Stimulated activated CD8-positive, alpha-beta memory T cell treated with anti-CD3 and anti-CD28 coated beads, Interleukin-7, amount 100 ng/mL, for 4 hours (primary cell): ENCODE data around the gene SIGLEC9.
"Not testable (repeated sequence)": the region's sequence is repeated elsewhere in the genome, so short reads cannot be mapped to it uniquely, and the experiment has no call there.

Experiments
- DNase-seq, 2 donors: peaks; one replicate each; pipeline ENCODE4 v3.0.0-alpha.2; 2020; ENCODE audit warnings: low read depth in 2 of 2

Gene SIGLEC9

GRCh38 chr19:51123381-51123800 is 1.3 kb upstream of the SIGLEC9 start:
- DNase-seq: peak in 1 of 2 donors; percentile 41

GRCh38 chr19:51123802-51124201 is 904 bp upstream of the SIGLEC9 start:
- DNase-seq: no peak

- no peak for DNase-seq
These were observed 490 bp upstream of the SIGLEC9 start for GRCh38 chr19:51124216-51124615.

- DNase-seq: no peak
These were observed 842 bp downstream of the SIGLEC9 start for GRCh38 chr19:51125421-51126075.

- no peak for DNase-seq
These were observed 2.3 kb downstream of the SIGLEC9 start for GRCh38 chr19:51127032-51127431.

- no peak for DNase-seq
These were observed 3.0 kb downstream of the SIGLEC9 start for GRCh38 chr19:51127755-51128154.

GRCh38 chr19:51128227-51128626 is 3.5 kb downstream of the SIGLEC9 start:
- DNase-seq: no peak

GRCh38 chr19:51129716-51130115 is 5.0 kb downstream of the SIGLEC9 start:
- no peak for DNase-seq

GRCh38 chr19:51131780-51132680 is 7.3 kb downstream of the SIGLEC9 start:
- DNase-seq: peak in 1 of 2 donors; percentile 22

- DNase-seq: no peak
These were observed 10.3 kb downstream of the SIGLEC9 start for GRCh38 chr19:51135004-51135403.

- no peak for DNase-seq
These were observed 11.5 kb downstream of the SIGLEC9 start for GRCh38 chr19:51135986-51136762.

GRCh38 chr19:51136851-51137551 is 12.3 kb downstream of the SIGLEC9 start:
- DNase-seq: no peak

GRCh38 chr19:51137792-51138425 is 13.2 kb downstream of the SIGLEC9 start:
- no peak for DNase-seq

GRCh38 chr19:51138549-51138979 is 13.9 kb downstream of the SIGLEC9 start:
- no peak for DNase-seq

- DNase-seq: no peak
These were observed 14.8 kb downstream of the SIGLEC9 start for GRCh38 chr19:51139299-51140014.

GRCh38 chr19:51140441-51140840 is 15.7 kb downstream of the SIGLEC9 start:
- no peak for DNase-seq

- no peak for DNase-seq
These were observed 16.5 kb downstream of the SIGLEC9 start for GRCh38 chr19:51141181-51141580.

- no peak for DNase-seq
These were observed 17.4 kb downstream of the SIGLEC9 start, which contains the start of gene SIGLEC7 for GRCh38 chr19:51142119-51142518. Gene SIGLEC7 (plus strand): TSS chr19:51142301. CDS start chr19:51142370, 69 bp downstream.

- not testable (repeated sequence) for DNase-seq
These were observed 18.2 kb downstream of the SIGLEC9 start for GRCh38 chr19:51142809-51143475.

GRCh38 chr19:51143486-51143885 is 18.8 kb downstream of the SIGLEC9 start:
- no peak for DNase-seq
